ENCODE measurements around the gene OCRL.
"Not testable (repeated sequence)": the region's sequence is repeated elsewhere in the genome, so short reads cannot be mapped to it uniquely, and the experiment has no call there.

Gene OCRL

GRCh38 chrX:129545408-129545807 lies 5.3 kb downstream of the OCRL start:
- DNase-seq (ENCODE audit: low read depth, low spot score): no peak
- no peak overlapping the region for H3K4me3 ChIP-seq (ENCODE audit: low read depth, low read length)
- ChIA-PET POLR2A (no interaction called here), CTCF (no interaction called here)
- TF ChIP-seq CTCF (IDR thresholded peaks at IDR 0.05; ENCODE audit: insufficient read depth, low read length, missing control alignments): no peak

GRCh38 chrX:129549124-129549523 lies 9.1 kb downstream of the OCRL start:
- TF ChIP-seq CTCF (IDR thresholded peaks at IDR 0.05; ENCODE audit: insufficient read depth, low read length, missing control alignments): no peak
- no peak for DNase-seq (ENCODE audit: low read depth, low spot score)
- ChIA-PET POLR2A (no interaction called here), CTCF (no interaction called here)
- no peak overlapping the region for H3K4me3 ChIP-seq (ENCODE audit: low read depth, low read length)

- POLR2A ChIA-PET: no interaction called here
- H3K4me3 ChIP-seq (ENCODE audit: low read depth, low read length): no peak overlapping the region
- no peak for DNase-seq (ENCODE audit: low read depth, low spot score)
- CTCF ChIA-PET: interaction anchor here (1.7 kb wide), 1 partner anchor 13 kb away, joined by 4 read pairs; the partner anchor contains the start of gene OCRL
- no peak for TF ChIP-seq CTCF (IDR thresholded peaks at IDR 0.05; ENCODE audit: insufficient read depth, low read length, missing control alignments)
These were observed 13.7 kb downstream of the OCRL start for GRCh38 chrX:129553619-129554288.

- H3K4me3 ChIP-seq (ENCODE audit: low read depth, low read length); POLR2A ChIA-PET; DNase-seq (ENCODE audit: low read depth, low spot score); CTCF ChIA-PET: not testable (repeated sequence)
These were observed 14.8 kb downstream of the OCRL start for GRCh38 chrX:129554816-129555215.

GRCh38 chrX:129556806-129557315 lies 16.8 kb downstream of the OCRL start:
- POLR2A ChIA-PET: no interaction called here
- DNase-seq (ENCODE audit: low read depth, low spot score): no peak
- H3K4me3 ChIP-seq (ENCODE audit: low read depth, low read length): no peak overlapping the region
- TF ChIP-seq CTCF (IDR thresholded peaks at IDR 0.05; ENCODE audit: insufficient read depth, low read length, missing control alignments): no peak
- CTCF ChIA-PET: no interaction called here

GRCh38 chrX:129557844-129558480 lies 17.9 kb downstream of the OCRL start:
- ChIA-PET POLR2A (no interaction called here), CTCF (interaction anchor here (0.9 kb wide), 1 partner anchor 18 kb away, joined by 3 read pairs; the partner anchor contains the start of gene OCRL)
- TF ChIP-seq CTCF (IDR thresholded peaks at IDR 0.05; ENCODE audit: insufficient read depth, low read length, missing control alignments): no peak
- H3K4me3 ChIP-seq (ENCODE audit: low read depth, low read length): no peak overlapping the region
- DNase-seq (ENCODE audit: low read depth, low spot score): no peak

Measured in AG04449 (cell line).